Activated effector memory CD4-positive, alpha-beta T cell treated with Interleukin-2 at 50 U/mL for 16 hours (primary cell): ENCODE data around the gene PEX11B.

Source experiments
- DNase-seq: peaks from one replicate; pipeline ENCODE4 v3.0.0-alpha.2; 2020

PEX11B gene, protein sequence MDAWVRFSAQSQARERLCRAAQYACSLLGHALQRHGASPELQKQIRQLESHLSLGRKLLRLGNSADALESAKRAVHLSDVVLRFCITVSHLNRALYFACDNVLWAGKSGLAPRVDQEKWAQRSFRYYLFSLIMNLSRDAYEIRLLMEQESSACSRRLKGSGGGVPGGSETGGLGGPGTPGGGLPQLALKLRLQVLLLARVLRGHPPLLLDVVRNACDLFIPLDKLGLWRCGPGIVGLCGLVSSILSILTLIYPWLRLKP

DNA sequence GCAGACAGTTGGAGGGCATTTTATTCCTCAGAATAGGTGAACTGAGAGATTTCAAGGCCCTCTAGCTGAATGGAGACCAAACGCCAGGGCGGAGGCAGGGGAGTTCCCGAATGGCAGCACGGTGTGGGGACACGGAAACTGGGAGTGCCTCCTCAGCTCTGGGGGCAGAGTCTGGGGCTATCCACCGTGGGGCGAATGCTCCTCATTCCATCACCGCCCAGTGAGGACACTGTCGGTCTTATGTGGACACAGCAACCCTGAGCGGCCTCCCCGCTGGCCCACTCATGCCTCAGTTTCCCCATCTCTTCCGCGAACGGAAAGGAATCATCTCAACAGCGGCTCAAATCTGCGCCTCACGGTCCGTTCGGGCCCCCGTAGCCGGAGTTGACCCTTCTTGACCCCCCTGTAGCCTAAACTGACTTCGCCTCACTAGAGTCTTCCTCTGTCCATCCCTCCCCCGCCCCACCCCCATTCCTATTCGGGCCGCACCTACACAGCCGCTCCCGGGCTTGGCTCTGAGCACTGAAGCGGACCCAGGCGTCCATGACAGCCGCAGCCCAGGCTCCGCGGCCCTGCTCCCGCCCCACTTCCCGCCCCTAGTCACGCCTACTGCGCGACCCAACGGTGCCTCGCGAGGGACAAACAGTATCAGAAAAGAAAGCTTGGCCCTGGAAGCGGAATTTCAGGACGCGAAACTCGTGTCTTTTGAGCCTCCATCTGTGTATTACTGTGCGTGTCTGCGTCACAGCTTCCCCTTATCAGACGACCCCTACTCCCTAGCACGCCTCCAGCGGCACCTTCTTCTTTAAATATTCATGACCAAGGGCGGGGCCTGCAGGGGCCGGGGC lies at the start of gene PEX11B:
PEX11B (minus strand) TSS at position 574 of the 848 bp plus-strand sequence; CDS start at position 545, 29 bp downstream.
- DNase-seq, result peak; percentile 92

DNA sequence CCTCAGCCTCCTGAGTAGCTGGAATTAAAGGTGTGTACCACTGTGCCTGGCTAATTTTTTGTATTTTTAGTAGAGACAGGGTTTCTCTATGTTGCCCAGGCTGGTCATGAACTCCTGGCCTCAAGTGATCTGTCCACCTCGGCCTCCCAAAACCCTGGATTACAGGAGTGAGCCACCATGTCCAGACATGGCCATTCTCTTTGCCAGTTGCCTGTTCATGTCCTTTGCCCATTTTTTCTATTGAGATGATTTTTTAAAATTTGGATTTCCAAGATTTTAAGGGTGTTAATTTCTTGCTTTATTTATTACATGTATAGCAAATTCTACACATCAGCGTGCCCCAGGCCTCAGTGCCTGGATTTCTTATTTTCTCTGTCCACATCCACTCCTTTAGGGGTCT lies 48.8 kb upstream of the PEX11B start:
- DNase-seq, result no peak

DNA sequence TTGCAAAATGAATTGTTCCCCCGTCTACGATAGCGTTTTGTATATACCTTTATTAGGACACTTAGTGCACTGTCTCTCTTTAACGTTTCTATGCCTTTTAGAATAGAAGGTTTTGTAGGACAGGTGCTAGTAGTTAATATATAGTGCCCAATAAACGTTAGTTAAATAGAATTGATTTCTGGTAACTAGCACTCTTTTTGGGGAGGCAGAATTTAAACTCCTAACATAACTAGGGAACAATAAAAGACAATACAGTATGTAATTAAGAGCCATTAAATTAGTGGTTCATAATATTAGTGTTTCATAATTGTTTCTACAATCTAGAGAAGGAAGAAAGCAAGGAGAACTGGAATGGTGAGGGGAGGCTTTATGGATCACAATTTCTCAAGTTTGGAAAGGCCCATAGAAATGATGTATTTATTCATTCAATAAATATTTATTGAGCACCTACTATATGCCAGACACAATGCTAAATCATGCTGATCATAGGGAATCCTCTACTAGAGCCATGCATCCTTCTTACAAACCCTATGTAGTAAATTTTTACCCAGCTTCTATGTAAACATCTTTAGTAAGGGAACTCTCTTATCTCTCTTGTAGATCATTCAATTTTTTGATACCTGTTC lies 46.7 kb upstream of the PEX11B start:
- no peak for DNase-seq

GRCh38 chr1:145964328-145965118 lies 46.0 kb upstream of the PEX11B start, which contains the start of the genes ANKRD34A and POLR3GL:
Gene ANKRD34A, minus strand, starts transcription at chr1:145964575. Its CDS starts 2,816 bp downstream, at chr1:145961759.
Gene POLR3GL, plus strand, starts transcription at chr1:145964690. Its CDS starts 10,176 bp downstream, at chr1:145974866.
- peak; percentile 87 for DNase-seq

- DNase-seq, result no peak
Measured at GRCh38 chr1:145963265-145964019, 44.9 kb upstream of the PEX11B start.

DNA sequence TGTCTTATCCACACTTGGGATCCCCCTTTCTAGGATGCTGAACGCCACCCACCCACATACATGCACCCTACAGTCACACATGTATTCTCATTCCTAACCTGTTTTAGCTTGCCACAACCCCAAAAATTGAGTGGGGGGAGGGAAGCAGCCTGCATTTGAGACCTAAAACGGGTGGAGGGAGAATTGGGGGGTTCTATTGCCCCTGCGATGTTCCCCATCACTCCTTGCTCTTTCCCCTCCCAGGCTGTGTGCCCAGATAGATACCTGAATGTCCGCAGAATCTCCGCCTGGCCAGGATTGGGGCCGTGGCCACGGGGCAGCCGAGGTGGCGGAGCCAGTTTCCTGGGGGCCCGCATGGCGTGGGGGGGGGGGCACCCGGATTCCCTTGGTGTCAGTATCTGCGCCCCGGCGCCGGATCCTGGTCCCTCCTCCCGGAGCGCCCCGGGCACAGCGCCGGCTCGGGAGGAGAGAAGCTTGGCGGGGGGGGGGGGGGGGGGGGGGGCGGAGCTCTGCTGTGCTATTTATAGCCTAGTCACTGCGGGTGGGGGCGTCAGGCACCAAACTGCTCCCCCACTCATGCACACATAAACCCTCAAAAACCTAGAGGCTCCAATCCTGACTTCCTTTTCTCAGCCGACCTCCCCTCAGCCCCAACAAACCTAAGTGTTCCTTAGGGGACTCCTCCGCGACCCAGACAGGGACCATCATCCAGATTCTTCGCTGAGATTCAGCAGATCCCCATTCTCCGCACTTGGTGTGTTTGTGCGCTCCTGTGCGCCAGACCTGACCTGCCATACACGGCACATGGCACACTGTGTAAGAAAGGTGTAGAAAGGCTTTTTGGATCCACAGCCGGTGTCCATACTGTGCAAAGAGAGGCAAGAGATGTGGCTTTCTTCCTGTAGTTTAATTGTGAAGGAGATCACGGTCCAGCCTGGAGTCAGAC lies 43.9 kb upstream of the PEX11B start:
- DNase-seq, result peak; percentile 22

DNA sequence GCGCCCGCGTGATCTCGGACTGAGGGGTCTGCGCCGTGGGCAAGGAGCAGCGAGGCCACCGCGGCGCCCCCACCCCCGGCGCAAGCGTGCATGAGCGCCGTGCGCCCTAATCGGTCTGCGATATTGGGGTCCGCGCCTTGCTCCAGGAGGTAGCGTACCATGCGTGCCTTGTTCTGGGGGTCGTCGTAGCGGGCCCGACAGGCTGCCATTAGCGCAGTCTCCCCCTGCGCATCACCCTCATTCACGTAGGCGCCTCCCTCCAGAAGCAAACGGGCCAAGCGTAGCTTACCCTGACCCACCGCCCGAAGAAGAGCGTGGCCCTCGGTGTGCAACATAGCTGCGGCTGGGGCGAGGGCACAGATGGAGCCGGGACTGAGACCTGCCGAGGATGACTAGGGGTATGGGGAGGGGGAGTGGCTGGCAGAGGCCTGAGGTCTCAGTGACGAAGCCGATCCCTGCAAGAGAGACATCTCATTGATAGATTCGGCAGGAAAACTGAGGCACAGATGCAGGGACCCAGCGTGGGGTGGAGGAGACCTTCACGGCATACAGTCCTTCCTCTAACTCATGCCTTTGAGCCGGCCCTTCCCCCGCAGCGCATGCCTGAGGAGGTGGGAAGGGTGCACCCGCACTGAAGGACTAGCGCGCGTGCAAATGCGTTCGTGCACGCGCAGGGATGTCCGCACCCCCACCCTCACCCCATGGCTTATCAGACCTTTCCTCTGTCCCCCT lies 43.1 kb upstream of the PEX11B start:
- peak; percentile 42 for DNase-seq

DNA sequence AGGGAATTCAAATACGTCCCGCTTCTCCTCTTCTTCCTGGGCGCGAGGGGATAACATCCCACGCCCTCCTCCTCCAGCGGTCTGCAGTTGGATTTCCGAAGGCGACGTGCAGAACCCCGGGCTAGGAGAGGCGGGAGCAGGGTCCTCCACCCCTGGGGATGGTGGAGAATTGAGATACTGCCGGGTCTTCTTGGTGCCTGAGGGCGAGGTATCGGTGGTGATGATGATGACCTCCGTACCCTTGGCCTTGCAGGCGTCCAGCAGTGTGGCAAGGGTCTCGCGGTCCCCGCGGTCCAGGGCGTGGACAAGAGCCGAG lies 42.5 kb upstream of the PEX11B start:
- DNase-seq, result no peak

GRCh38 chr1:145960468-145961108 lies 42.1 kb upstream of the PEX11B start:
- DNase-seq, result peak; percentile 32

- no peak for DNase-seq
Measured at GRCh38 chr1:145959957-145960467, 41.5 kb upstream of the PEX11B start.

DNA sequence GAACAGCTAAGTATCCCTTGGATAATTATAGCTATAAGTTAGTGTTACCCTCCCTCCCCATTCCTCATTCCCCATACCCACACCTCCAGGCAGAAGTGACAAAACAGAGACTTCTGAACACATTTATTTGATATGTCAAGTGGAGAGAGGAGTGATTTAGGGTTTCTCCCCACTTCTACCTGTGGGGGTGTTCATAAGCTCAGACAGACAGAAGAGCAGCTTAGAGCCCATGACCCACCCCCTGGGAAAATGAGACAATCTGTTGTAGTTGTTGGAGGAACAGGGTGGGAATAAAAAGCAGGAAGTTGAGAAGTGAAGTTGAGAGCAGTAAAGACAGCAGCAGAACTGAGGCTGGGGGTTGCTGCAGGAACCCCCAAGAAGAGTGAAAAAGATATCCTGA lies 40.8 kb upstream of the PEX11B start:
- no peak for DNase-seq

- DNase-seq, result no peak
Measured at GRCh38 chr1:145958734-145959133, 40.2 kb upstream of the PEX11B start.

DNA sequence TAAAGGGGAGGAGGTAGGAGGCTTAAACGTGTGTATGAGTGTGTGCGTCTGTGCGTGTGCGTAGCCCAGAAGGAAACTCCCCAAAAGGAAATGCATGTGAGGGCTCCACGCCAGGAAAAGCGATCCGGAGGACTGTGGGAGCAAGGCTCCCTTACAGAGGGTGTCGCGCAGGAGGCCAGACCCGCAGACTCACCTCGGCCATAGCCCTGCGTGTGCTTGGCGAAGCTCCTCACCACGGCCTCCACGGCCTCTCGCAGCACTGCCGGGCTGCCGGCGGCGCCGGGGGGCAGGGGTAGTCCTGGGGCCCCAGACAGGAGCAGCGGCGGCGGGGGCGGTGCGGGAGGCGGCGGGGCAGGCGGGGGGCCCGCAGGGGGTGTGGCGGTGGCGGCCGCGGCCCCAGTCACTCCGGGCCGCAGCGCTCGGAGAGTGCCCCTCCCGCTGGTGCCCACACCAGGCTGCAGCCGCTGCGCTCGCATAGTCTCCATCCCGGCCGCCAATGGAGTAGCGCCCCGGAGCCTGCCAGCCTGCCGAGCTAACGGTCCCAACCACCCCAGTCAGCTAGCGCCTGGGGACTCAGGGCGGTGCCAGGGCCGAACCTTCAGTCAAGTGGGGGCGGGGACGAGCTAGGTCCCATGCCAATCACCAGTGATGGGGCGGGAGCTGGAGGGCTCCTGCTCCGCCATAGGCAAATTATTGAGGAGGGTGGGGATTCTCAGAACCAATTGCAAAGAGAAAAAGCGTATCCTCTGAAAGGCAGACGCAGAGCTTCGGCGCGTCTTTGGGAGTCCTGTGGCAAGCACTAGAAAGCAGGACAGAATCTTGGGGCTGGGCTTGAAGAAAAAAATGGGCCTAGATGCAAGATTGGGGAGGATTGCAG lies 39.2 kb upstream of the PEX11B start, which contains the start of gene LIX1L:
LIX1L (minus strand) TSS at position 575 of the 877 bp plus-strand sequence; CDS start at position 485, 90 bp downstream.
- peak; percentile 93 for DNase-seq

DNA sequence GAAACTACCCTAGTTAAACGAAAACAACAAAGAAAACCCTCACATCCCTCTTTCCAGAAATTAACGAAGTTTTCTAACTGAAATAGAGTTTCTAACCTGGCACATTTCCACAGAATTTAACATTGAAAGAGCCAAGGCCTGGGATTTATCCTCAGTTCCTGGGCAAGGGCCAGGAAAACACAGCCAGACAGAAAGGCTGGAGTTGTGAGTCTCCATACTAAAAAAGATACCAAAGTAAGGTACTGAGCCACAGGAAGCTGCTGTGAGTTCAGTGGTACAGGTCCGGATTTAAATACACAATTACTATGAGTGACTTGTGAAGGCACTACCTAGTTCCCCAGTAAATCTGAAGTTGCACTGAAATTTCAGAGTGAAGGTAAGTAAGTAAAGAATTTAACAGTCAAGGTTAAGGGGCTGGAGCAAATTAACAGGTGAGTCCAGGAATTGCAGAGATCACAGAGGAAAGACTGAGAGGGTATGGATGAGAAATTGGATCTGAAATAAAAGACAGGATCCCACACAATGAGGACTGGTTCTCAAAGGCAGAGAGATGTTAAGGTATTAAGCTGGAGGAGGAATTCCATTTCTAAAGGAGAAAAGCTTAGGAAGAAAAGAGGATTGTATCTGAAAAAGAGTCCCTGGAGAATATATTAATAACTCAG lies 38.4 kb upstream of the PEX11B start:
- DNase-seq, result no peak

DNA sequence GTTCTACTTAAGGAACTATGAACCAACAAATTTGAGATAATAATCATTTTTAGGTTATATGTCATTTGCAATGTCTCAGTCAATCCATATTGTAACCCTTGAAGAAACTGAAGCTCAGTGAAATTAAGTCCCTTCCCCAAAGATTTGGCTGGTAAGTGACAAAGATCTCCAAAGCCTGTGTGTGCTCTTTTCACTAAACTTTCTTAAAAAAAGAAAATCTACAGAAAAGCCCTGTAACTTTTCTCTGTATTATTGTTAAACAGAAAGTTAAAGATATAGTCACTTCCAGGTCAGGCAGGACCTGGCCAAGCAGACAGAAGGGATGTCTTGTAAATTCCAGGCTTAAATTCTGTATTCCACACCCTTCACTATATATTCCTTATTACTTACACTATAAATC lies 37.8 kb upstream of the PEX11B start:
- DNase-seq, result no peak

GRCh38 chr1:145955436-145955835 lies 36.9 kb upstream of the PEX11B start:
- DNase-seq, result no peak

DNA sequence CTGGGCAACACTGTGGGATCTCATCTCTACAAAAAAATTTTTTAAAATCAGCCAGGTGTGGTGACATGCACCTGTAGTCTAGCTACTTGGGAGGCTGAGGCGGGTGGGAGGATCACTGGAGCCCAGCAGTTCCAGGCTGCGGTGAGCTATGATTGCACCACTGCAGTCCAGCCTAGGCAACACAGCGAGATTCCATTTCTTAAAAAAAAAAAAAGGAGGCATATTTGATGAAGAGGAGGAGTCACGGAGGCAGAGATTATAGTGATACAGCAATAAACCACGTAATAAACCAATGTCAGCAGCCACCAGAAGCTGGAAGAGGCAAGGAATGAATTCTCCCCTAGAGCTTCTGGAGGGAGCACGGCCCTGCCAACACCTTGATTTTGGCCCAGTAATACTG lies 35.3 kb upstream of the PEX11B start:
- DNase-seq, result no peak

- DNase-seq, result no peak
Measured at GRCh38 chr1:145952903-145953302, 34.4 kb upstream of the PEX11B start.
